Measurements from ENCODE around the gene NIN.

DNA sequence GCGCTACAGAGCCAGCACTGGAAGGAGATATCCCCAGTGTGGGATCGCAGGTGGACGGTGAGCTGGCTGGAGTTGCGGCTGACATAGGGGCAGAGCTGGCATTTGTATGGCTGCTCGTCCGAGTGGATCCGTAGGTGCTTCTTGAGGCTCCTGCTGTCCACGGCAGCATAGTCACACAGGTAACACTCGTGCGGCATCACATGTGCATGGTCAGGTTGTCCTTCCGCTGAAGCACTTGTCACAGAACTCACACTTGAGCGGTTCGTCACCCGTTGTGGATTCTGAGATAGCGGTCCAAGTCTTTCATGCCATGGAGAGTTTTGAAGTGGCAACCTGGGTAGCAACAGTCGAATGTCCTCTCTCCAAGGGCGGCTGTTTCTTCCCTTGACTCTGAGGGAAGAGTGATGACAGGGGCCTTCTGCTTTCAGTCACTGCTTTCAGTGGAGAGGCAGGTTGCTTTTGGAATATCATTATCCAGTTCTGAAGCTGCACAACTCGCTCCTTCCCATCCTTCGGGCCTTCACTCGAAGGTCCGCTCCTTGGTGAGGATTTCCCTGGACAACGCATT is 125.9 kb downstream of the NIN start:
- TF ChIP-seq, protein P1, sequence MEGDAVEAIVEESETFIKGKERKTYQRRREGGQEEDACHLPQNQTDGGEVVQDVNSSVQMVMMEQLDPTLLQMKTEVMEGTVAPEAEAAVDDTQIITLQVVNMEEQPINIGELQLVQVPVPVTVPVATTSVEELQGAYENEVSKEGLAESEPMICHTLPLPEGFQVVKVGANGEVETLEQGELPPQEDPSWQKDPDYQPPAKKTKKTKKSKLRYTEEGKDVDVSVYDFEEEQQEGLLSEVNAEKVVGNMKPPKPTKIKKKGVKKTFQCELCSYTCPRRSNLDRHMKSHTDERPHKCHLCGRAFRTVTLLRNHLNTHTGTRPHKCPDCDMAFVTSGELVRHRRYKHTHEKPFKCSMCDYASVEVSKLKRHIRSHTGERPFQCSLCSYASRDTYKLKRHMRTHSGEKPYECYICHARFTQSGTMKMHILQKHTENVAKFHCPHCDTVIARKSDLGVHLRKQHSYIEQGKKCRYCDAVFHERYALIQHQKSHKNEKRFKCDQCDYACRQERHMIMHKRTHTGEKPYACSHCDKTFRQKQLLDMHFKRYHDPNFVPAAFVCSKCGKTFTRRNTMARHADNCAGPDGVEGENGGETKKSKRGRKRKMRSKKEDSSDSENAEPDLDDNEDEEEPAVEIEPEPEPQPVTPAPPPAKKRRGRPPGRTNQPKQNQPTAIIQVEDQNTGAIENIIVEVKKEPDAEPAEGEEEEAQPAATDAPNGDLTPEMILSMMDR (conservative IDR thresholded peaks at IDR 0.05 in 1 of 2, IDR thresholded peaks at IDR 0.05 in 1 of 2; ENCODE audit: low read depth in 1 of 2, low read length in 2 of 2): no peak
- no peak for TF ChIP-seq EZH2 (IDR thresholded peaks at IDR 0.05; ENCODE audit: low read length, missing control alignments)
